Hepatocyte (in vitro differentiated cells): ENCODE data around the gene RNU6-9. TPM values are rescaled to one million over a fixed set of nuclear protein-coding genes. Genes with fewer than 3 reads are reported as not detected.

Experiments
- DNase-seq: peaks from one replicate; pipeline ENCODE4 v3.0.0-alpha.2; 2016; ENCODE audit warnings: low spot score
- H2AFZ ChIP-seq: fragments of 200-600 bp; sonication (generic); 2 replicates; pipeline ENCODE4 v1.6.0; 2016; ENCODE audit warnings: antibody characterized with exemption, mild to moderate bottlenecking
- H3K27ac ChIP-seq: fragments of 200-600 bp; sonication (generic); 2 replicates; pipeline ENCODE4 v1.5.1; 2016; ENCODE audit warnings: mild to moderate bottlenecking
- H3K27me3 ChIP-seq: fragments of 200-600 bp; sonication (generic); 2 replicates; pipeline ENCODE4 v1.6.1; 2016
- H3K36me3 ChIP-seq: fragments of 200-600 bp; sonication (generic); replicated peaks from 2 replicates; pipeline ENCODE4 v1.5.1; 2016; ENCODE audit warnings: low read depth; ENCODE audit not compliant: insufficient read depth
- H3K4me1 ChIP-seq: fragments of 200-600 bp; sonication (generic); 2 replicates; pipeline ENCODE4 v1.5.1; 2016; ENCODE audit warnings: mild to moderate bottlenecking, moderate library complexity; ENCODE audit not compliant: insufficient read depth
- H3K4me2 ChIP-seq: fragments of 200-600 bp; sonication (generic); 2 replicates; pipeline ENCODE4 v1.6.0; 2016
- H3K4me3 ChIP-seq: fragments of 200-600 bp; sonication (generic); 2 replicates; pipeline ENCODE4 v1.5.1; 2016; ENCODE audit warnings: mild to moderate bottlenecking
- H3K79me2 ChIP-seq: fragments of 200-600 bp; sonication (generic); 2 replicates; pipeline ENCODE4 v1.6.0; 2017; ENCODE audit warnings: mild to moderate bottlenecking
- H3K9me2 ChIP-seq: fragments of 200-600 bp; sonication (generic); replicated peaks from 2 replicates; pipeline ENCODE4 v1.6.0; 2017; ENCODE audit warnings: mild to moderate bottlenecking; ENCODE audit not compliant: insufficient read depth
- H3K9me3 ChIP-seq: fragments of 200-600 bp; sonication (generic); 2 replicates; pipeline ENCODE4 v1.5.1; 2016; ENCODE audit warnings: low read depth, mild to moderate bottlenecking
- H4K20me1 ChIP-seq: fragments of 200-600 bp; sonication (generic); 2 replicates; pipeline ENCODE4 v1.6.0; 2016; ENCODE audit warnings: mild to moderate bottlenecking; ENCODE audit not compliant: insufficient read depth, poor library complexity, severe bottlenecking
- EZH2 ChIP-seq: fragments of 200-600 bp; sonication (generic); IDR thresholded peaks from 2 replicates; pipeline ENCODE4 v1.6.1; 2016; ENCODE audit warnings: antibody characterized with exemption, mild to moderate bottlenecking, borderline replicate concordance
- EZH2phosphoT487 ChIP-seq: fragments of 200-600 bp; sonication (generic); IDR thresholded peaks from one replicate; pipeline ENCODE4 v1.6.1; 2018; ENCODE audit warnings: antibody characterized with exemption, mild to moderate bottlenecking, low read depth, moderate library complexity; ENCODE audit not compliant: unreplicated experiment, severe bottlenecking
- WGBS: methylation state at CpG from one replicate; pipeline ENCODE4 v1.1.6; 2016; ENCODE audit warnings: low lambda C conversion rate; ENCODE audit errors: missing lambda C conversion rate; 5-methylcytosine and 5-hydroxymethylcytosine counted together
- polyA plus RNA-seq: library from polyadenylated mRNA; unstranded; fragments of >200 nt; fragmentation: Nextera tagmentation; extraction: Ambion mirVana; gene quantifications from 2 replicates; pipeline ENCODE4 v1.2.1, GENCODE V29; 2016
- total RNA-seq: library from RNA; depleted of rRNA; stranded (reverse); fragments of >200 nt; gene quantifications from 2 replicates; pipeline ENCODE4 v1.2.3, GENCODE V29; 2014
- TF ChIP-seq, protein P1 (sequence below): fragments of 200-600 bp; sonication (generic); IDR thresholded peaks from 2 replicates; pipeline ENCODE4 v1.5.1; 2016; ENCODE audit warnings: antibody characterized with exemption, mild to moderate bottlenecking; ENCODE audit not compliant: poor library complexity

Gene RNU6-9
- total and polyA plus RNA-seq, 2 experiments from 2014 or later: not detected

DNA sequence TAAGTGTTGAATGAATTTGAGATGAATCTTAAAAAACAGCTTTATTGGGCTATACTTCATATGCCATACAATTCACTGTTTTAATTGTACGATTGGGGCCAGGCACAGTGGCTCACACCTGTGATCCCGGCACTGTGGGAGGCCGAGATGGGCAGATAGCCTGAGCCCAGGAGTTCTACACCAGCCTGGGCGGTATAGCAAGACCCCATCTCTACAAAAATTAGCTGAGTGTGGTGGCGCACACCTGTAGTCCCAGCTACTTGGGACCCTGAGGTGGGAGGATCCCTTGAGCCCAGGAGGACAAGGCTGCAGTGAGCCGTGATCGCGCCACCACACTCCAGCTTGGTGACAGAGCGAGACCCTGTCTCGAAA, 42.9 kb downstream of the RNU6-9 start:
- H3K9me3 ChIP-seq: no peaks in the 10 kb centered on the region
- no peaks in the 10 kb centered on the region for H3K27me3 ChIP-seq
- H3K36me3 ChIP-seq: no peaks in the 10 kb centered on the region
- no peak overlapping the region for H3K4me3 ChIP-seq
- TF ChIP-seq, protein P1, sequence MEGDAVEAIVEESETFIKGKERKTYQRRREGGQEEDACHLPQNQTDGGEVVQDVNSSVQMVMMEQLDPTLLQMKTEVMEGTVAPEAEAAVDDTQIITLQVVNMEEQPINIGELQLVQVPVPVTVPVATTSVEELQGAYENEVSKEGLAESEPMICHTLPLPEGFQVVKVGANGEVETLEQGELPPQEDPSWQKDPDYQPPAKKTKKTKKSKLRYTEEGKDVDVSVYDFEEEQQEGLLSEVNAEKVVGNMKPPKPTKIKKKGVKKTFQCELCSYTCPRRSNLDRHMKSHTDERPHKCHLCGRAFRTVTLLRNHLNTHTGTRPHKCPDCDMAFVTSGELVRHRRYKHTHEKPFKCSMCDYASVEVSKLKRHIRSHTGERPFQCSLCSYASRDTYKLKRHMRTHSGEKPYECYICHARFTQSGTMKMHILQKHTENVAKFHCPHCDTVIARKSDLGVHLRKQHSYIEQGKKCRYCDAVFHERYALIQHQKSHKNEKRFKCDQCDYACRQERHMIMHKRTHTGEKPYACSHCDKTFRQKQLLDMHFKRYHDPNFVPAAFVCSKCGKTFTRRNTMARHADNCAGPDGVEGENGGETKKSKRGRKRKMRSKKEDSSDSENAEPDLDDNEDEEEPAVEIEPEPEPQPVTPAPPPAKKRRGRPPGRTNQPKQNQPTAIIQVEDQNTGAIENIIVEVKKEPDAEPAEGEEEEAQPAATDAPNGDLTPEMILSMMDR: no peak
- TF ChIP-seq EZH2 (no peak), EZH2phosphoT487 (no peak)
- DNase-seq: no peak
- no peak overlapping the region for H2AFZ ChIP-seq
- no peaks in the 10 kb centered on the region for H3K9me2 ChIP-seq
- peaks cover 92% of the 10 kb centered on the region for H4K20me1 ChIP-seq
- peaks cover 60% of the 10 kb centered on the region for H3K4me1 ChIP-seq
- 99% methylated on average over 10 of the region's 10 CpGs for WGBS
- no peak overlapping the region for H3K4me2 ChIP-seq
- no peak overlapping the region for H3K27ac ChIP-seq
- H3K79me2 ChIP-seq: peaks cover 99% of the 10 kb centered on the region

DNA sequence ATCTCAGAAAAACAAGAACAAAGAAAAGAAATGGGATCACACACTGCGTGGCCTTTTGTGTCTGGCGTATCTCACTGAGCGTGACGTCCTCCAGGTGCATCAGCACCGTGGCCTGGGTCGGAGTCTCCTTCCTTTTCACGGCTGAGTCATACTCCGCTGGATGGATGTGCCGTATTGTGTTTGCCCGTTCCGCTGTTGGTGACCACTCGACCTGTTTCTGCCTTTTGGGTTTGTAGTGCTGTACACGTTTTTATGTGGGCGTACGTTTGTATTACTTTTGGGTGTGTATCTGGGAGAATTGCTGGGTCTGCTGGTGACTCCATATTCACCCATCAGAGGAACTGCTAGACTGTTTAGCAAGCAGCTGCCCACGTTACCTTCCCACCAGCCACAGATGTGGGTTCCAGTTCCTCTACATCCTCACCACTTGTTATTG, 44.0 kb downstream of the RNU6-9 start:
- Histone ChIP-seq H3K79me2 (peaks cover 99% of the 10 kb centered on the region), H3K4me2 (no peak overlapping the region), H3K36me3 (no peaks in the 10 kb centered on the region), H3K4me3 (no peak overlapping the region), H3K9me2 (no peaks in the 10 kb centered on the region), H3K4me1 (peaks cover 54% of the 10 kb centered on the region), H2AFZ (no peak overlapping the region), H3K27me3 (no peaks in the 10 kb centered on the region), H3K27ac (no peak overlapping the region), H4K20me1 (peaks cover 95% of the 10 kb centered on the region), H3K9me3 (no peaks in the 10 kb centered on the region)
- DNase-seq: no peak
- WGBS: 95% methylated on average over 16 of the region's 16 CpGs
- no peak for TF ChIP-seq EZH2phosphoT487
- TF ChIP-seq, protein P1: no peak
- no peak for TF ChIP-seq EZH2

DNA sequence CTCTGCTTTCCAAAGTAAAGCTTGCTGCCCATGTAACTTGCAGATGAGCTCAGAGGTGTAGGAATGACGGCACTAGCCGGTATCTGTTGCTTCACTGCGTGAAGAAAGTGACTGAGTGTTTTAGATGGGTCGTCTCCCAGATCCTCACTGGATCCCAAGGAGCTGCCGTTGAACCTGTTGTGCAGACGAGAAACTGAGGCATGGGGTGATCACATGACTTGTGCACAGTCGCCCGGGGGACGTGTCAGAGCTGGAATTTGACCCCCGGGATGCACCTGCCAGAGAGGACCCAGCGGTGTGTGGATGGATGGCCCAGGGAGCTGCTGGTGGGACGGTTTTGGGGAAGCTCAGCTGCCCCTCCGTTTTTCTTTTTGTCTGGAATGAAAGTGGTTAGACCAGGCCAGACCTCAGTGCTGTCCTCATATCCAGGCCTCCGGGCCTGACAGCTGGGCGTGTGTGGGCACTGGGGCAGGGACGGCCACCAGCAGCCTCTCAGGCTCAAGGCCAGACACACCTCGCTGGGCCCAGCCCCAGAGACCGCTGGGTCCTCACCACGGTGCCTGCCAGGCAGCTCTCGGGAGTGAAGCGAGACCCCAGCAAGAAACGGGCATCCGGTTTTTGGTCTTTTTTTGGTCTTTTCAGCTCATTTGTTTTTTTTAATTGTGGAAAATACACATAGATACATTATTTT, 45.1 kb downstream of the RNU6-9 start:
- H3K9me2 ChIP-seq: no peaks in the 10 kb centered on the region
- peaks cover 43% of the 10 kb centered on the region for H3K4me1 ChIP-seq
- peaks cover 99% of the 10 kb centered on the region for H3K79me2 ChIP-seq
- H3K4me2 ChIP-seq: no peak overlapping the region
- H3K27ac ChIP-seq: peak overlapping the region; percentile 46
- no peaks in the 10 kb centered on the region for H3K36me3 ChIP-seq
- H3K4me3 ChIP-seq: no peak overlapping the region
- no peak overlapping the region for H2AFZ ChIP-seq
- WGBS: 81% methylated on average over 23 of the region's 23 CpGs
- peaks cover 94% of the 10 kb centered on the region for H4K20me1 ChIP-seq
- no peaks in the 10 kb centered on the region for H3K27me3 ChIP-seq
- DNase-seq: no peak
- H3K9me3 ChIP-seq: no peaks in the 10 kb centered on the region
- TF ChIP-seq EZH2: no peak
- no peak for TF ChIP-seq EZH2phosphoT487
- TF ChIP-seq, protein P1: no peak
